H9 (cell line): ENCODE data around the gene HSPA13. TPM values are rescaled to one million over a fixed set of nuclear protein-coding genes. Genes with fewer than 3 reads are reported as not detected.

Experiments
- DNase-seq: peaks from one replicate; pipeline ENCODE4 v3.0.0-alpha.2; 2017
- H2AFZ ChIP-seq: one replicate; pipeline ENCODE4 v1.6.1; 2013; ENCODE audit warnings: mild to moderate bottlenecking, low read length, control low read depth, moderate library complexity
- H2AK5ac ChIP-seq: 2 replicates; pipeline ENCODE4 v1.6.1; 2013; ENCODE audit warnings: low read length, control low read depth, mixed read lengths; ENCODE audit not compliant: insufficient read length
- H2BK120ac ChIP-seq: one replicate; pipeline ENCODE4 v1.6.1; 2013; ENCODE audit warnings: low read depth, mild to moderate bottlenecking, low read length, control low read depth, inconsistent platforms; ENCODE audit not compliant: poor library complexity, severe bottlenecking
- H2BK12ac ChIP-seq: 2 replicates; pipeline ENCODE4 v1.6.1; 2013; ENCODE audit warnings: low read length, control low read depth, mixed read lengths, low read depth; ENCODE audit not compliant: insufficient read length
- H2BK15ac ChIP-seq: 2 replicates; pipeline ENCODE4 v1.6.1; 2013; ENCODE audit warnings: low read depth, low read length, control low read depth
- H2BK20ac ChIP-seq: one replicate; pipeline ENCODE4 v1.6.1; 2013; ENCODE audit warnings: low read depth, mild to moderate bottlenecking, low read length, control low read depth, inconsistent platforms; ENCODE audit not compliant: poor library complexity, severe bottlenecking
- H2BK5ac ChIP-seq: 2 replicates; pipeline ENCODE4 v1.6.1; 2013; ENCODE audit warnings: low read length, control low read depth, mixed read lengths; ENCODE audit not compliant: insufficient read length
- H3K14ac ChIP-seq: 2 replicates; pipeline ENCODE4 v1.6.1; 2013; ENCODE audit warnings: low read length, control low read depth; ENCODE audit not compliant: insufficient read depth
- H3K18ac ChIP-seq: 2 replicates; pipeline ENCODE4 v1.6.1; 2013; ENCODE audit warnings: low read depth, mild to moderate bottlenecking, mixed read lengths, low read length, control low read depth; ENCODE audit not compliant: insufficient read length
- H3K23ac ChIP-seq: 2 replicates; pipeline ENCODE4 v1.6.1; 2013; ENCODE audit warnings: low read length, control low read depth, mixed read lengths, low read depth; ENCODE audit not compliant: insufficient read length
- H3K23me2 ChIP-seq: 2 replicates; pipeline ENCODE4 v1.6.1; 2013; ENCODE audit warnings: low read depth, mild to moderate bottlenecking, mixed read lengths, low read length, control low read depth; ENCODE audit not compliant: insufficient read length, poor library complexity, severe bottlenecking
- H3K27ac ChIP-seq: 2 replicates; pipeline ENCODE4 v1.5.1; 2013; ENCODE audit warnings: low read length, control low read depth, mixed read lengths, low read depth; ENCODE audit not compliant: insufficient read length
- H3K27me3 ChIP-seq: 2 replicates; pipeline ENCODE4 v1.6.1; 2013; ENCODE audit warnings: low read length, control low read depth, inconsistent platforms; ENCODE audit not compliant: insufficient read depth
- H3K4ac ChIP-seq: 2 replicates; pipeline ENCODE4 v1.6.1; 2013; ENCODE audit warnings: low read depth, mild to moderate bottlenecking, control low read depth, inconsistent platforms, low read length, moderate library complexity
- H3K4me1 ChIP-seq: 2 replicates; pipeline ENCODE4 v1.6.1; 2013; ENCODE audit warnings: low read length, control low read depth, inconsistent platforms; ENCODE audit not compliant: insufficient read depth
- H3K4me2 ChIP-seq: 2 replicates; pipeline ENCODE4 v1.6.1; 2013; ENCODE audit warnings: low read length, control low read depth, mixed read lengths; ENCODE audit not compliant: insufficient read length, insufficient read depth
- H3K56ac ChIP-seq: 2 replicates; pipeline ENCODE4 v1.6.1; 2013; ENCODE audit warnings: low read depth, mild to moderate bottlenecking, mixed read lengths, low read length, control low read depth; ENCODE audit not compliant: insufficient read length
- H3K79me1 ChIP-seq: 2 replicates; pipeline ENCODE4 v1.6.1; 2013; ENCODE audit warnings: low read depth, mild to moderate bottlenecking, moderate library complexity, low read length, control low read depth, inconsistent platforms; ENCODE audit not compliant: insufficient read depth, poor library complexity, severe bottlenecking
- H3K79me2 ChIP-seq: 2 replicates; pipeline ENCODE4 v1.6.1; 2013; ENCODE audit warnings: low read length, control low read depth, inconsistent platforms; ENCODE audit not compliant: insufficient read depth
- H3K9ac ChIP-seq: 2 replicates; pipeline ENCODE4 v1.6.1; 2013; ENCODE audit warnings: low read length, control low read depth, mixed read lengths; ENCODE audit not compliant: insufficient read length; ENCODE audit errors: extremely low read depth
- H3K9me3 ChIP-seq: one replicate; pipeline ENCODE4 v1.6.1; 2013; ENCODE audit warnings: low read depth, low read length, inconsistent platforms; ENCODE audit not compliant: control insufficient read depth
- H3T11ph ChIP-seq: one replicate; pipeline ENCODE4 v1.6.1; 2013; ENCODE audit warnings: mild to moderate bottlenecking, low read length, control low read depth, inconsistent platforms
- H4K20me1 ChIP-seq: one replicate; pipeline ENCODE4 v1.6.1; 2013; ENCODE audit not compliant: control insufficient read depth, insufficient read length, insufficient read depth
- H4K5ac ChIP-seq: 2 replicates; pipeline ENCODE4 v1.6.1; 2013; ENCODE audit warnings: low read depth, mild to moderate bottlenecking, mixed read lengths, low read length, control low read depth; ENCODE audit not compliant: insufficient read length
- H4K8ac ChIP-seq: replicated peaks from 2 replicates; pipeline ENCODE4 v1.6.1; 2013; ENCODE audit warnings: low read length, control low read depth, mixed read lengths, low read depth; ENCODE audit not compliant: insufficient read length
- H4K91ac ChIP-seq: 2 replicates; pipeline ENCODE4 v1.6.1; 2013; ENCODE audit warnings: low read depth, mild to moderate bottlenecking, moderate library complexity, mixed read lengths, low read length, control low read depth; ENCODE audit not compliant: insufficient read length
- H3K27ac Mint-ChIP-seq, 3 experiments: 2 replicates in 2 of 3; 3 replicates in 1 of 3; pipeline ENCODE4 v1.8.0; 2020 to 2021; ENCODE audit warnings: mixed read lengths in 3 of 3, mild to moderate bottlenecking in 1 of 3, moderate library complexity in 1 of 3
- H3K27me3 Mint-ChIP-seq: 2 replicates; pipeline ENCODE4 v1.8.0; 2021; ENCODE audit warnings: low read depth, mild to moderate bottlenecking, moderate library complexity, mixed read lengths
- H3K36me3 Mint-ChIP-seq, 3 experiments: 2 replicates in 2 of 3; 3 replicates in 1 of 3; pipeline ENCODE4 v1.8.0; 2020 to 2021; ENCODE audit warnings: low read depth in 3 of 3, mixed read lengths in 3 of 3; ENCODE audit not compliant: insufficient read depth in 1 of 3
- H3K4me1 Mint-ChIP-seq, 2 experiments: 2 replicates each; pipeline ENCODE4 v1.8.0; 2020; ENCODE audit warnings: mixed read lengths in 2 of 2
- H3K4me3 Mint-ChIP-seq, 2 experiments: 2 replicates in 1 of 2; 3 replicates in 1 of 2; pipeline ENCODE4 v1.8.0; 2020 to 2021; ENCODE audit warnings: mild to moderate bottlenecking in 2 of 2, mixed read lengths in 2 of 2, moderate library complexity in 1 of 2
- H3K9me3 Mint-ChIP-seq, 2 experiments: 2 replicates in 1 of 2; 3 replicates in 1 of 2; pipeline ENCODE4 v1.8.0; 2020; ENCODE audit warnings: mild to moderate bottlenecking in 2 of 2, mixed read lengths in 2 of 2, moderate library complexity in 1 of 2
- WGBS: extraction: QIAGEN DNeasy Blood & Tissue Kit; methylation state at CpG from one replicate; pipeline ENCODE4 v1.1.7; 2013; ENCODE audit warnings: missing lambda C conversion rate, low lambda C conversion rate, mixed read lengths; ENCODE audit not compliant: insufficient read length; ENCODE audit errors: extremely low coverage; 5-methylcytosine and 5-hydroxymethylcytosine counted together
- total RNA-seq: library from RNA; stranded (reverse); gene quantifications from 2 replicates; pipeline ENCODE4 v1.2.1, GENCODE V29; 2021
- TF ChIP-seq, protein P1 (sequence below): fragments of 200-600 bp; sonication (generic); conservative IDR thresholded peaks from 3 replicates; pipeline ENCODE4 v1.8.0; 2021; ENCODE audit warnings: antibody characterized with exemption, mild to moderate bottlenecking

Gene HSPA13
- total RNA-seq, 1 experiment from 2014 or later = 32.6 TPM

- Histone ChIP-seq H3K79me1 (no peaks in the 10 kb centered on the region), H2BK15ac (no peak overlapping the region), H2BK120ac (no peak overlapping the region), H3K27me3 (no peaks in the 10 kb centered on the region), H3K27ac (no peak overlapping the region), H2AK5ac (no peak overlapping the region), H2AFZ (no peak overlapping the region), H3K9ac (no peak overlapping the region), H3T11ph (no peak overlapping the region), H3K23me2 (no peaks in the 10 kb centered on the region), H3K4me2 (no peak overlapping the region), H4K5ac (no peak overlapping the region), H3K18ac (no peak overlapping the region), H3K79me2 (no peaks in the 10 kb centered on the region), H3K14ac (no peak overlapping the region), H2BK12ac (no peak overlapping the region), H3K23ac (no peak overlapping the region), H3K56ac (no peak overlapping the region), H4K91ac (no peak overlapping the region), H2BK5ac (no peak overlapping the region), H3K4ac (no peak overlapping the region), H4K8ac (no peak overlapping the region), H3K9me3 (no peaks in the 10 kb centered on the region), H3K4me1 (no peaks in the 10 kb centered on the region), H2BK20ac (no peak overlapping the region), H4K20me1 (no peaks in the 10 kb centered on the region)
- H3K27me3 Mint-ChIP-seq = no peaks in the 10 kb centered on the region
- no peaks in the 10 kb centered on the region for H3K36me3 Mint-ChIP-seq
- H3K27ac Mint-ChIP-seq = no peak overlapping the region
- no peaks in the 10 kb centered on the region for H3K4me1 Mint-ChIP-seq
- TF ChIP-seq, protein P1, sequence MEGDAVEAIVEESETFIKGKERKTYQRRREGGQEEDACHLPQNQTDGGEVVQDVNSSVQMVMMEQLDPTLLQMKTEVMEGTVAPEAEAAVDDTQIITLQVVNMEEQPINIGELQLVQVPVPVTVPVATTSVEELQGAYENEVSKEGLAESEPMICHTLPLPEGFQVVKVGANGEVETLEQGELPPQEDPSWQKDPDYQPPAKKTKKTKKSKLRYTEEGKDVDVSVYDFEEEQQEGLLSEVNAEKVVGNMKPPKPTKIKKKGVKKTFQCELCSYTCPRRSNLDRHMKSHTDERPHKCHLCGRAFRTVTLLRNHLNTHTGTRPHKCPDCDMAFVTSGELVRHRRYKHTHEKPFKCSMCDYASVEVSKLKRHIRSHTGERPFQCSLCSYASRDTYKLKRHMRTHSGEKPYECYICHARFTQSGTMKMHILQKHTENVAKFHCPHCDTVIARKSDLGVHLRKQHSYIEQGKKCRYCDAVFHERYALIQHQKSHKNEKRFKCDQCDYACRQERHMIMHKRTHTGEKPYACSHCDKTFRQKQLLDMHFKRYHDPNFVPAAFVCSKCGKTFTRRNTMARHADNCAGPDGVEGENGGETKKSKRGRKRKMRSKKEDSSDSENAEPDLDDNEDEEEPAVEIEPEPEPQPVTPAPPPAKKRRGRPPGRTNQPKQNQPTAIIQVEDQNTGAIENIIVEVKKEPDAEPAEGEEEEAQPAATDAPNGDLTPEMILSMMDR = no peak
- WGBS = no CpG with 5 or more reads among the region's 1 CpG
- peaks cover 6 to 7% of the 10 kb centered on the region in 2 experiments for H3K9me3 Mint-ChIP-seq
- no peak overlapping the region for H3K4me3 Mint-ChIP-seq
- DNase-seq = no peak
These were observed 24.2 kb downstream of the HSPA13 start for GRCh38 chr21:14358775-14359174.
